Raji (cell line): ENCODE measurements around the gene INHBE.
A peak's percentile ranks its signal among the peaks of the same experiment; 100 is the strongest.

Experiments
- POLR2A ChIP-seq: IDR thresholded peaks from 2 replicates; pipeline ENCODE4 v1.6.1; 2011; ENCODE audit warnings: low read depth, low read length, control low read depth; ENCODE audit not compliant: insufficient read depth

INHBE gene

GRCh38 chr12:57475271-57476161 lies 20.4 kb downstream of the INHBE start:
- TF ChIP-seq POLR2A = no peak

GRCh38 chr12:57476162-57476992 lies 21.3 kb downstream of the INHBE start:
- TF ChIP-seq POLR2A = no peak

- no peak for TF ChIP-seq POLR2A
Observed at GRCh38 chr12:57476993-57477709, 22.0 kb downstream of the INHBE start.

GRCh38 chr12:57477710-57478681 lies 22.9 kb downstream of the INHBE start:
- peak; percentile 61; the same call in 1 of the 2 replicates for TF ChIP-seq POLR2A

- no peak for TF ChIP-seq POLR2A
Observed at GRCh38 chr12:57479043-57479375, 23.9 kb downstream of the INHBE start.

- no peak for TF ChIP-seq POLR2A
Observed at GRCh38 chr12:57479376-57480115, 24.4 kb downstream of the INHBE start, which contains the start of gene ARHGAP9. TSS of gene ARHGAP9 (minus strand) at chr12:57479866. CDS start at chr12:57479406, 460 bp downstream.

GRCh38 chr12:57481671-57482070 lies 26.6 kb downstream of the INHBE start:
- no peak for TF ChIP-seq POLR2A

GRCh38 chr12:57483466-57483865 lies 28.4 kb downstream of the INHBE start:
- no peak for TF ChIP-seq POLR2A

- TF ChIP-seq POLR2A = no peak
Observed at GRCh38 chr12:57485695-57486094, 30.6 kb downstream of the INHBE start.

- no peak for TF ChIP-seq POLR2A
Observed at GRCh38 chr12:57487055-57487596, 32.0 kb downstream of the INHBE start.

GRCh38 chr12:57487597-57488401 lies 32.7 kb downstream of the INHBE start, which contains the start of gene MARS1:
TSS of gene MARS1 (plus strand) at chr12:57488068. CDS start at chr12:57488091, 23 bp downstream.
- TF ChIP-seq POLR2A = peak; percentile 86
